Measurements from ENCODE around the gene ACSL1. TPM values are rescaled to one million over a fixed set of nuclear protein-coding genes. Genes with fewer than 3 reads are reported as not detected.

The ACSL1 gene
- total and polyA plus RNA-seq, 2 of the 8 experiments (the other 6 are each of a cell fraction or from before 2014, with no cell fraction given), result 2.3 to 8.7 TPM

- no peak for TF ChIP-seq CTCF (IDR thresholded peaks at IDR 0.05; ENCODE audit: control extremely low read depth in 1 of 3, insufficient read depth in 1 of 3, low read depth in 1 of 3, low read length in 3 of 3)
Measured at GRCh38 chr4:184805462-184806228, 20.1 kb downstream of the ACSL1 start (continued).

All from H1 (cell line).